ENCODE measurements around the gene ZIC2.

The ZIC2 gene

DNA sequence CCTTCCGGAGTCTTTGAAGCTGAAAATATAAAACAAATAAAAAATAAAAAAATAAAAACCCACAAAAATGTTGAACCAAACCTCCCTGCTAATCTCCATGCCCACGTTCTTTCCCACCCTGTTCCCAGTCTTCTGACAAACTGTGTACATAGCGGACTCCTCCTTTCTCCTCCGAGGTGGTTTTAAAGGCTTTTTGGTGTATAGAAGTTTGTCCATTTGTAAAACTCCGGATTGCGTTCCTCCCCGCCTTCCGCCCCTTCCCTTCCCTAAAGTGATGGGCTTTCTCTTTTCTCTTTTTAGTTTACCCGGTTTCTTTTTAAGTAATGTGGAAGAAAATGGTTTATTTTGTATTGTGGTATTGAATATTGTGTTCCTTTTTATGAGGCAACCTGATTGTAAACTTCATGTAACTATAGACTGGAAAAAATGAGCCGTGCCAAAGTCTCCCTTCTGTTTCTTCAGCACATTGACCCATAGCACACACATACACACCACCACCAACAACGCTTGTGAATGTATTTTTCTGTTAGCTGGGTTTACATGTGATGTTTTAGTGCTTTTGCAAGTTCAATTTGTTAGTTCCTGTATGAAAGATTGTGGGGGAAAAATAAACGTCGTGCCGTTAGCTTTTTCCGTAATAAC, 4.4 kb downstream of the ZIC2 start:
- no peak for DNase-seq (ENCODE audit: low spot score)

DNA sequence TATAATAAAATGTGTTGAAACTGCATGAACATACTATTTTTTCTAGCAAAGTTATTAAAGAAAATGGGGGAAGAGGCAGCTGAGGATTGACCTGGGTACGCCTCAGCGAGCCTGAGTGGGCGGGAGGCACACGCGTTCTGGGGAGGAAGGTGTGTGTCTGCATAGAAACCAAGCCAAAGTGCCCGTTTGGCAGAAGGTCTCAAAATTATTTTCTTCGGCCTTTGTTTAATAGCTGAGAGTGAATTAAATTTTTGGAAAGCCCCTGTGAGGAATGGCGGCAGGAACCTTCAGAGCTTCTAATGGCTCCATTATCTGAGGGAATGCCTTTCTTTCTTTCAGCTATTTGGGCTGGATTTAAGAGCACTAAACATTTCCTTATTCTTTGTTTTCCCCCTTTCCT, 5.2 kb downstream of the ZIC2 start:
- DNase-seq (ENCODE audit: low spot score), result no peak

- no peak for DNase-seq (ENCODE audit: low spot score)
These were observed 5.8 kb downstream of the ZIC2 start for GRCh38 chr13:99987154-99988019.

GRCh38 chr13:99988529-99989275, 7.1 kb downstream of the ZIC2 start:
- no peak for DNase-seq (ENCODE audit: low spot score)

GRCh38 chr13:99989276-99990125, 7.9 kb downstream of the ZIC2 start:
- DNase-seq (ENCODE audit: low spot score), result no peak

GRCh38 chr13:99990126-99990977, 8.8 kb downstream of the ZIC2 start:
- no peak for DNase-seq (ENCODE audit: low spot score)

GRCh38 chr13:99991013-99991827, 9.6 kb downstream of the ZIC2 start:
- no peak for DNase-seq (ENCODE audit: low spot score)

- no peak for DNase-seq (ENCODE audit: low spot score)
These were observed 10.5 kb downstream of the ZIC2 start for GRCh38 chr13:99991828-99992775.

DNA sequence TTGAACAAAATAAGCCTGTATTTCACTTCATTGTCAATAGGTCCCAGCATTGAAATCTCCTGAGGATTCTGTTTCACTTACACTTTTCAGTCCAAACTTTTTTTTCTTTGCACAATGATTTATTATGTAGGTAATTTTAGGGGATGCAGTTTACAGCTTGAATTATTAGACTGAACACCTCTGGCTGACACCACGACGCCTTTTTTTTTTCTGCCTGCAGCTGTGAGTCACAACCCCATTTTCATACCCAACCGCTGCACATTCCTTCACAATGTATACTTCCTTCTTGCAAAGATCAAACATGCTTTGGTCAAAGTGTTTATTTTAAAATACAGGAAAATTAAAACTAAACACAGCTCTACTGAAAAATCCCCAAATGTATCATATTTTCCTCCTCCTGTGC, 11.4 kb downstream of the ZIC2 start:
- no peak for DNase-seq (ENCODE audit: low spot score)

GRCh38 chr13:99993660-99994637, 12.4 kb downstream of the ZIC2 start:
- no peak for DNase-seq (ENCODE audit: low spot score)

DNA sequence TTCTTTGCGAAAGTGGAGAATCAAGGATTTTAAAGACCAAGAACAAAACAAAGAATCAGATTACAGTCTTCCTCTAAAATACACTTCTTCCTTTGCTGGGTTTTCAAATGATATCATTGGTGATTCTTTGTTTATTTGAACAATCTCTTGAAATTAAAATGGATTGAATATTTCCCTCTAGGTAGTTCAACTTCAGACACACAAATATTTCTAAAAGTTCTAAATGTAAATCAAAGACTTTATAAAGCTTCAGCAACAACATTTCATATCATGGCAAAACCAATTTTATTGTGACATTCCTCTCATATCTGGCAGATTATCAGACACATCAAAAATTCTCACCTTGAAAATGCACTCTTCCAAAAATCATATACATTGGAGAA, 13.0 kb downstream of the ZIC2 start:
- no peak for DNase-seq (ENCODE audit: low spot score)

GRCh38 chr13:99995104-99995588, 13.6 kb downstream of the ZIC2 start:
- no peak for DNase-seq (ENCODE audit: low spot score)

- no peak for DNase-seq (ENCODE audit: low spot score)
These were observed 14.2 kb downstream of the ZIC2 start for GRCh38 chr13:99995589-99996380.

GRCh38 chr13:99996381-99996973, 14.9 kb downstream of the ZIC2 start:
- DNase-seq (ENCODE audit: low spot score), result no peak

- DNase-seq (ENCODE audit: low spot score), result no peak
These were observed 16.2 kb downstream of the ZIC2 start for GRCh38 chr13:99997702-99998214.

- DNase-seq (ENCODE audit: low spot score), result no peak
These were observed 16.7 kb downstream of the ZIC2 start for GRCh38 chr13:99998261-99998660.
